Measurements from ENCODE around the gene MAPK11. TPM values are rescaled to one million over a fixed set of nuclear protein-coding genes. Genes with fewer than 3 reads are reported as not detected.

Gene MAPK11
- total RNA-seq, 4 donors from 2014 or later: 2.4 to 5.7 (median 3.5) TPM

DNA sequence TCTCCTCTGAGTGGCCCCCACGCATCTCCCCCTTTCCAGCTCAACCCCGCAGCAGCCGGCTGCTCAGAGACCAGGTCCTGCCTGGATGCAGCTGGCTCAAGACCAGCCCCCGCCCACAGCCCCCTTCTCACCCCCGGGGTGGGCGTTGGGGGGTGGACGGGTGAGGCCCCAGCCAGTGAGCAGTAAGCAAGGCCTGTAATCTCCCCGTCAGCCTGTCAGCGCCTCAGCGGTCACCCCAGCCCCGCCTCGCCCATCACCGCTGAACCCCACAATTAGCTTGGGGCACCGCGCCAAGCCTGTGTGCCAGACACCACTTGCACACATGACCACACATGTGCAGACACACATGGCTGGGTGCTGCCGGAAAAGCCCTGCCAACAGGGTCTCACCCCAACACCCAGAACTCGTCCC, 31.4 kb upstream of the MAPK11 start:
- Histone ChIP-seq H3K36me3 (no peaks in the 10 kb centered on the region), H3K27me3 (no peaks in the 10 kb centered on the region), H3K27ac (peak overlapping the region; percentile 94 to 97 (median 96)), H3K4me3 (peak overlapping the region in 3 of 4 donors; percentile 18 to 46 (median 45)), H3K9me3 (no peaks in the 10 kb centered on the region), H3K4me1 (peaks cover 85 to 100% (median 97%) of the 10 kb centered on the region in 3 donors)
- TF ChIP-seq POLR2A (IDR thresholded peaks at IDR 0.05) (no peak), CTCF (IDR thresholded peaks at IDR 0.05) (no peak)
- intact Hi-C loops (cut with DNase I): no loop called here
- no peak for DNase-seq
- WGBS, 2 donors: no CpG with 5 or more reads among the region's 17 CpGs

GRCh38 chr22:50300620-50301257, 30.6 kb upstream of the MAPK11 start:
- DNase-seq: no peak
- no peaks in the 10 kb centered on the region for H3K27me3 ChIP-seq
- H3K4me3 ChIP-seq: peak overlapping the region in 3 of 4 donors; percentile 37 to 65 (median 46)
- H3K4me1 ChIP-seq: peaks cover 86 to 100% (median 92%) of the 10 kb centered on the region in 3 donors
- H3K27ac ChIP-seq: peak overlapping the region; percentile 94 to 97 (median 96)
- intact Hi-C loops (cut with DNase I): no loop called here
- WGBS, 2 donors: 66 to 78% methylated on average over 4 to 9 of the region's 14 CpGs
- TF ChIP-seq CTCF (IDR thresholded peaks at IDR 0.05) (no peak), POLR2A (IDR thresholded peaks at IDR 0.05) (no peak)
- H3K9me3 ChIP-seq: no peaks in the 10 kb centered on the region
- H3K36me3 ChIP-seq: no peaks in the 10 kb centered on the region

DNA sequence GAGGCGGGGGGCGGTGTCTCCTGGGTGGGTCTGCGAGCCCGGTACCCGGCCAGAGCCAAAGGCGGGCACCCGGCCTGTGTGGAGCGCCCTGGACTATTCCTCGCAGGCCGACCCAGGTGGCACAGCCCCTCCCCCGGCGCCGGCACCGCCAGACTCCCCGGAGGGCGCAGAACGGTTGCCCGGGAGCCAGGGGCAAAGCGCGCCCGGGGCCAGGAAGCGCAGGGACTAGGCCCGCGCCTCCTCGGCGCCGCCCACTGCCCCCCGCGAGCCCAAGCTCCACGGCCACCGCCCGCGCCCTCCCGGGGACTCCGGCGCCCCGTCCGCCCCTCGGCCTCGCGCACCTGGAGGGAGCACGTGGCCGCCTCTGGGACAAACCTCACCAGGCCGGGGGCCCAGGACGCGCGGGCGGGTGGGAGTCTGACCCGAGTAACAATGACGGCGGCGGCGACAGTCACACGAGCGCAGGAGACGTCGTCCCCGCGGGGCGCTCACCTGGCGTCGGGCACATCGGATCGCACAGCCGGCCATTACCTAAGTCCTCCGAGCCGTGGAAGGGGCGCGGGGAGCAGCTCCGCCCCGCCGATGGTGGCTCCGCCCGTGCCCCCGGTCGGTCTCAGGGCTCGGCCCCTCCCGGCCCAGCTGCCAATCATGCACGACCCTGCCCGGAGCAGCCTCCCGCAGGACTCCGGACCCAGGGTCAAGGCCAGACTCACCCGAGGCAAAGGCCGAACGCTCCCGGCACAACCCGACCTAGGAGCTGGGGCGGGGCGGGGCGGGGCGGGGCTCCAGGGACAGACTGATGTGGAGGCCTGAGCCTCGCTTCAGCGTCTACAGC, 29.8 kb upstream of the MAPK11 start:
- H3K9me3 ChIP-seq: no peaks in the 10 kb centered on the region
- no peak for DNase-seq
- 27% methylated on average over 3 of the region's 93 CpGs; no CpG with 5 or more reads in 1 of the 2 donors for WGBS, 2 donors
- peaks cover 0 to 3% (median 0%) of the 10 kb centered on the region in 3 donors for H3K36me3 ChIP-seq
- intact Hi-C loops (cut with DNase I): no loop called here
- H3K4me3 ChIP-seq: peak overlapping the region; percentile 20 to 65 (median 42)
- peak overlapping the region; percentile 94 to 97 (median 96) for H3K27ac ChIP-seq
- peaks cover 78 to 100% (median 85%) of the 10 kb centered on the region in 3 donors for H3K4me1 ChIP-seq
- TF ChIP-seq CTCF (IDR thresholded peaks at IDR 0.05) (no peak), POLR2A (IDR thresholded peaks at IDR 0.05) (no peak)
- H3K27me3 ChIP-seq: no peaks in the 10 kb centered on the region

- no peak for DNase-seq
- H3K36me3 ChIP-seq: peaks cover 0 to 12% (median 0%) of the 10 kb centered on the region in 3 donors
- H3K4me1 ChIP-seq: peaks cover 78 to 100% (median 85%) of the 10 kb centered on the region in 3 donors
- no peaks in the 10 kb centered on the region for H3K27me3 ChIP-seq
- intact Hi-C loops (cut with DNase I): no loop called here
- peak overlapping the region; percentile 20 to 65 (median 42) for H3K4me3 ChIP-seq
- TF ChIP-seq CTCF (IDR thresholded peaks at IDR 0.05): no peak
- TF ChIP-seq POLR2A (IDR thresholded peaks at IDR 0.05): no peak
- 74% methylated on average over 5 of the region's 59 CpGs; no CpG with 5 or more reads in 1 of the 2 donors for WGBS, 2 donors
- H3K9me3 ChIP-seq: no peaks in the 10 kb centered on the region
- H3K27ac ChIP-seq: peak overlapping the region; percentile 94 to 97 (median 96)
These were observed 29.0 kb upstream of the MAPK11 start for GRCh38 chr22:50298937-50299784.

Data from esophagus squamous epithelium (tissue), 5 donors.